K562 (cell line): ENCODE results near the gene CFP. TPM values are rescaled to one million over a fixed set of nuclear protein-coding genes. Genes with fewer than 3 reads are reported as not detected.

Source experiments
- ATAC-seq: fragments of 200-7000 bp; cut with Tn5 transposase; 3 replicates; pipeline ENCODE4 v1.9.1; 2020; ENCODE audit warnings: moderate library complexity
- BruUV-seq: library from RNA; stranded (reverse); fragments of 400-500 nt; replicated peaks from 2 replicates; lab custom pipeline; 2021; lab: Mats Ljungman, UMichigan
- CTCF ChIA-PET: fragments of 300-600 bp; formaldehyde crosslinking; extraction: SDS; loops from one replicate; lab custom pipeline; 2021; ENCODE audit warnings: low intra/inter-chr PET ratio; lab: Yijun Ruan, JAX
- POLR2A ChIA-PET: fragments of 300-600, 350-650 bp; sonication (Branson Sonifier 250); formaldehyde crosslinking; extraction: SDS; loops from one replicate; lab custom pipeline; 2021; ENCODE audit warnings: antibody characterized with exemption, inconsistent platforms; lab: Yijun Ruan, JAX
- DNase-seq, 4 experiments: peaks; one replicate each; pipeline versions ENCODE4 v3.0.0 to v3.0.0-alpha.2; 2011 to 2018; ENCODE audit warnings: low spot score in 3 of 4, mixed read lengths in 3 of 4; ENCODE audit errors: extremely low read depth in 1 of 4
- FAIRE-seq: peaks from 2 replicates; lab custom pipeline; 2011; peaks lifted over from hg19 to GRCh38; lab: Jason Lieb, UNC
- H2AFZ ChIP-seq: 2 replicates; pipeline ENCODE4 v1.6.0; 2011; ENCODE audit warnings: low read depth, low read length, control low read depth, inconsistent platforms
- H3K27ac ChIP-seq: fragments of 200-600 bp; 3 replicates; pipeline ENCODE4 v1.8.0; 2011; ENCODE audit warnings: low read depth, mild to moderate bottlenecking, control low read depth, inconsistent platforms, low read length, moderate library complexity, mixed read lengths; ENCODE audit errors: extremely low read depth
- H3K27me3 ChIP-seq, 2 experiments: fragments of 300-600 bp in 1 of 2; 2 replicates in 1 of 2; 3 replicates in 1 of 2; pipeline versions ENCODE4 v1.6.0 to v1.8.0; 2011; ENCODE audit warnings: inconsistent platforms in 2 of 2, low read length in 2 of 2, mild to moderate bottlenecking in 1 of 2, mixed read lengths in 1 of 2, moderate library complexity in 1 of 2; ENCODE audit not compliant: control insufficient read depth in 2 of 2, insufficient read depth in 2 of 2
- H3K36me3 ChIP-seq: fragments of 300-600 bp; 3 replicates; pipeline ENCODE4 v1.8.0; 2011; ENCODE audit warnings: mild to moderate bottlenecking, low read length, inconsistent platforms; ENCODE audit not compliant: control insufficient read depth, insufficient read depth
- H3K4me1 ChIP-seq, 2 experiments: fragments of 200-600 bp in 1 of 2; replicated peaks in 1 of 2; 2 replicates in 1 of 2; 3 replicates in 1 of 2; pipeline versions ENCODE4 v1.5.1 to v1.8.0; 2011; ENCODE audit warnings: inconsistent platforms in 2 of 2, low read length in 2 of 2, mild to moderate bottlenecking in 1 of 2, mixed read lengths in 1 of 2, moderate library complexity in 1 of 2; ENCODE audit not compliant: control insufficient read depth in 2 of 2, insufficient read depth in 2 of 2
- H3K4me2 ChIP-seq: 2 replicates; pipeline ENCODE4 v1.6.1; 2011; ENCODE audit warnings: low read length, control low read depth, inconsistent platforms, mixed read lengths; ENCODE audit not compliant: insufficient read depth
- H3K4me3 ChIP-seq: fragments of 200-600 bp; sonication (generic), shearing (Covaris generic); 2 replicates; pipeline ENCODE4 v1.5.1; 2016; ENCODE audit warnings: control low read depth, inconsistent platforms
- H3K79me2 ChIP-seq: fragments of 200-600 bp; 3 replicates; pipeline ENCODE4 v1.8.0; 2011; ENCODE audit warnings: low read length, inconsistent platforms; ENCODE audit not compliant: control insufficient read depth, insufficient read depth
- H3K9ac ChIP-seq, 2 experiments: 2 replicates each; pipeline versions ENCODE4 v1.6.0 to v1.6.1; 2011; ENCODE audit warnings: low read depth in 2 of 2, low read length in 2 of 2, control low read depth in 1 of 2, inconsistent platforms in 1 of 2, mild to moderate bottlenecking in 1 of 2, mixed read lengths in 1 of 2; ENCODE audit not compliant: insufficient read depth in 1 of 2
- H3K9me1 ChIP-seq: one replicate; pipeline ENCODE4 v1.6.0; 2011; ENCODE audit warnings: inconsistent platforms, mild to moderate bottlenecking, low read length, moderate library complexity; ENCODE audit not compliant: control insufficient read depth, insufficient read depth
- H3K9me3 ChIP-seq: replicated peaks from 2 replicates; pipeline ENCODE4 v1.5.1; 2011; ENCODE audit warnings: low read depth, low read length, inconsistent platforms; ENCODE audit not compliant: control insufficient read depth, insufficient read depth
- H4K20me1 ChIP-seq: replicated peaks from 2 replicates; pipeline ENCODE4 v1.6.1; 2011; ENCODE audit warnings: low read length, inconsistent platforms, mixed read lengths; ENCODE audit not compliant: control insufficient read depth, insufficient read depth
- E2F3 ChIP-seq: fragments of 250-450 bp; sonication (Bioruptor Pico); IDR thresholded peaks from 2 replicates; pipeline ENCODE4 v1.4.0; 2020; ENCODE audit warnings: mild to moderate bottlenecking
- ETV5 ChIP-seq: sonication (generic); formaldehyde crosslinking; IDR thresholded peaks from 2 replicates; pipeline ENCODE4 v1.4.0; 2020; ENCODE audit warnings: low read depth, mild to moderate bottlenecking, missing genetic modification reagents
- POLR2G ChIP-seq: fragments of 200-400 bp; formaldehyde crosslinking; IDR thresholded peaks from 2 replicates; pipeline ENCODE4 v1.6.1; 2017; ENCODE audit warnings: low read depth, mild to moderate bottlenecking, antibody characterized with exemption, low read length, moderate library complexity
- RBFOX2 ChIP-seq: fragments of 200-400 bp; formaldehyde crosslinking; IDR thresholded peaks from 2 replicates; pipeline ENCODE4 v1.6.1; 2017; ENCODE audit warnings: low read depth, mild to moderate bottlenecking, low read length, moderate library complexity
- WGBS: fragments of 100-300 bp; shearing (Covaris generic); methylation state at CpG from one replicate; pipeline ENCODE4 v1.1.6; 2016; ENCODE audit warnings: low coverage, mixed read lengths; ENCODE audit not compliant: insufficient coverage; ENCODE audit errors: missing lambda C conversion rate; 5-methylcytosine and 5-hydroxymethylcytosine counted together
- in situ Hi-C: fragments of 300-500 bp; cut with MboI; formaldehyde crosslinking; loops from 4 replicates; pipeline ENCODE4 v1.15.0; 2018; ENCODE audit warnings: inconsistent platforms, mixed read lengths
- intact Hi-C: fragments of 100-400 bp; cut with micrococcal nuclease; formaldehyde crosslinking; loops from 2 replicates; pipeline ENCODE4 v1.14.2; 2022
- polyA plus RNA-seq, 8 experiments: library from polyadenylated mRNA; depleted of rRNA in 4 of 8; stranded (reverse) in 5 of 8; unstranded in 3 of 8; fragments of >200 nt; fragmentation: Nextera tagmentation in 2 of 8; fragmentation: Illumina TruSeq in 1 of 8; extraction: Ambion mirVana in 2 of 8; extraction: Trizol in 1 of 8; gene quantifications; 2 replicates each; pipeline versions ENCODE4 v1.2.1 to v1.2.3, GENCODE V29; 2011 to 2014; ENCODE audit warnings: inconsistent platforms in 1 of 8, missing spikeins in 1 of 8
- total RNA-seq, 7 experiments: library from RNA; depleted of rRNA in 6 of 7; stranded (reverse); fragments of >200 nt in 6 of 7; fragmentation: Illumina TruSeq in 2 of 7; extraction: Trizol in 2 of 7; gene quantifications; 2 replicates each; pipeline versions ENCODE4 v1.2.1 to v1.2.3, GENCODE V29; 2011 to 2021; ENCODE audit warnings: low replicate concordance in 1 of 7

Gene CFP
- total and polyA plus RNA-seq, 9 of the 15 experiments (the other 6 are each of a cell fraction or from before 2014, with no cell fraction given), result 0.18 to 2.0 (median 0.55) TPM

- no TSS peak for BruUV-seq
- ChIA-PET CTCF (no interaction called here), POLR2A (interaction anchor here (1.2 kb wide), 1 partner anchor 10 kb away, joined by 6 read pairs; no protein-coding TSS in a partner anchor)
- no peak overlapping the region for H2AFZ ChIP-seq
- FAIRE-seq (no peak), ATAC-seq (no peak), DNase-seq (peak in 1 of 4 experiments; percentile 13)
- 34% methylated on average over 5 of the region's 8 CpGs for WGBS
- H3K27me3 ChIP-seq, result no peaks in the 10 kb centered on the region
- in situ Hi-C loops, result no loop called here
- peak overlapping the region; percentile 89 to 93; a peak in 3 of 4 replicates for H3K9ac ChIP-seq
- peak overlapping the region; percentile 75 for H3K4me3 ChIP-seq
- peak overlapping the region; percentile 91; the same call in 2 of the 3 replicates for H3K27ac ChIP-seq
- no peaks in the 10 kb centered on the region for H3K9me1 ChIP-seq
- no peaks in the 10 kb centered on the region for H3K9me3 ChIP-seq
- H3K4me2 ChIP-seq, result peak overlapping the region; percentile 85
- intact Hi-C loops, result loop anchor here (2.0 to 5.0 kb wide), 2 partner anchors 23 to 34 kb away; partner anchors contain the start of genes ARAF and SYN1
- TF ChIP-seq RBFOX2 (peak; percentile 63), POLR2G (peak; percentile 49; the same call in 1 of the 2 replicates), E2F3 (CRISPR knock-in tag) (no peak), ETV5 (CRISPR knock-in tag) (no peak)
- H3K4me1 ChIP-seq, result peaks cover 21 to 28% of the 10 kb centered on the region in 2 experiments; a peak in 4 of 5 replicates
- H4K20me1 ChIP-seq, result no peaks in the 10 kb centered on the region
- H3K36me3 ChIP-seq, result peaks cover 36% of the 10 kb centered on the region; the same call in 2 of the 3 replicates
- peaks cover 29% of the 10 kb centered on the region for H3K79me2 ChIP-seq
Measured at GRCh38 chrX:47583240-47583861, 46.4 kb downstream of the CFP start.
